Breast epithelium (tissue), 4 donors: ENCODE measurements around the gene PABPC5. TPM values are rescaled to one million over a fixed set of nuclear protein-coding genes. Genes with fewer than 3 reads are reported as not detected.

Experiments
- DNase-seq, 2 donors: peaks; one replicate each; pipeline ENCODE4 v3.0.0-alpha.2; 2019; ENCODE audit warnings: low spot score in 2 of 2
- H3K27ac ChIP-seq, 2 donors: fragments of 200-600 bp; sonication (generic) in 1 of 2; one replicate each; pipeline ENCODE4 v1.5.1; 2016 to 2019; ENCODE audit warnings: mild to moderate bottlenecking in 1 of 2
- H3K27me3 ChIP-seq, 2 donors: fragments of 200-600 bp; sonication (generic) in 1 of 2; one replicate each; pipeline versions ENCODE4 v1.5.1 to v1.6.0; 2017 to 2019; ENCODE audit warnings: control low read depth in 1 of 2, mild to moderate bottlenecking in 1 of 2
- H3K36me3 ChIP-seq: fragments of 200-600 bp; one replicate; pipeline ENCODE4 v1.5.1; 2019
- H3K4me1 ChIP-seq, 2 donors: fragments of 200-600 bp; sonication (generic); one replicate each; pipeline ENCODE4 v1.5.1; 2016 to 2019; ENCODE audit warnings: control low read depth in 1 of 2
- H3K4me3 ChIP-seq, 3 donors: fragments of 200-600 bp; sonication (generic); 1 replicate in 2 of 3; 2 replicates in 1 of 3; pipeline ENCODE4 v1.5.1; 2016 to 2019; ENCODE audit warnings: mild to moderate bottlenecking in 3 of 3, moderate library complexity in 2 of 3
- H3K9me3 ChIP-seq, 2 donors: fragments of 200-600 bp; sonication (generic) in 1 of 2; one replicate each; pipeline ENCODE4 v1.5.1; 2016 to 2019; ENCODE audit warnings: control low read depth in 1 of 2
- CTCF ChIP-seq, 3 donors: fragments of 450-650 bp; IDR thresholded peaks; one replicate each; pipeline ENCODE4 v1.5.1; 2016 to 2017; ENCODE audit warnings: antibody characterized with exemption in 3 of 3, mild to moderate bottlenecking in 3 of 3, moderate library complexity in 3 of 3
- POLR2A ChIP-seq: fragments of 450-650 bp; IDR thresholded peaks from one replicate; pipeline ENCODE4 v1.6.1; 2016; ENCODE audit warnings: antibody characterized with exemption, mild to moderate bottlenecking, moderate library complexity
- POLR2AphosphoS5 ChIP-seq, 3 donors: sonication (generic); formaldehyde crosslinking; IDR thresholded peaks; one replicate each; pipeline ENCODE4 v1.6.1; 2017; ENCODE audit warnings: antibody characterized with exemption in 3 of 3
- intact Hi-C: fragments of 100-400 bp; cut with DNase I; formaldehyde crosslinking; loops from one replicate; pipeline ENCODE4 v1.15.1; 2023; ENCODE audit warnings: low total_unique reads
- total RNA-seq, 3 donors: library from RNA; depleted of rRNA; stranded (reverse); fragments of >200 nt; gene quantifications; one replicate each; pipeline ENCODE4 v1.1.0, GENCODE V29; 2016

The PABPC5 gene
- 1 to 10 TPM; 2.0 to 3.0 (median 2.2) TPM for total RNA-seq

GRCh38 chrX:91434351-91435168 is at the start of gene PABPC5:
Gene PABPC5, plus strand, starts transcription at chrX:91434839. Its CDS starts 739 bp downstream, at chrX:91435578.
- H3K27me3 ChIP-seq = peaks cover 0 to 15% of the 10 kb centered on the region in 2 donors

GRCh38 chrX:91389026-91389425 is 45.6 kb upstream of the PABPC5 start:
- intact Hi-C loops = no loop called here
- no peak overlapping the region for H3K4me3 ChIP-seq
- no peak overlapping the region for H3K27ac ChIP-seq
- no peaks in the 10 kb centered on the region for H3K4me1 ChIP-seq
- DNase-seq = no peak
- TF ChIP-seq POLR2AphosphoS5 (IDR thresholded peaks at IDR 0.05) (no peak), CTCF (IDR thresholded peaks at IDR 0.05) (no peak), POLR2A (no peak)
- H3K36me3 ChIP-seq = no peaks in the 10 kb centered on the region
- no peaks in the 10 kb centered on the region for H3K9me3 ChIP-seq
- H3K27me3 ChIP-seq = peaks cover 0 to 3% of the 10 kb centered on the region in 2 donors

More at GRCh38 chrX:91434351-91435168, at the start of gene PABPC5:
- peak within 1 kb of the TSS; percentile 44 to 62 (median 51) for H3K4me3 ChIP-seq
- no peaks in the 10 kb centered on the region for H3K9me3 ChIP-seq
- peak; percentile 47 to 61 for DNase-seq
- TF ChIP-seq POLR2A (no peak), POLR2AphosphoS5 (IDR thresholded peaks at IDR 0.05) (peak; percentile 60 to 62 (median 61)), CTCF (IDR thresholded peaks at IDR 0.05) (peak in 1 of 3 donors; percentile 20)
- intact Hi-C loops = no loop called here
- no peaks in the 10 kb centered on the region for H3K36me3 ChIP-seq
- H3K4me1 ChIP-seq = no peaks in the 10 kb centered on the region
- peak within 1 kb of the TSS; percentile 62 to 87 for H3K27ac ChIP-seq

GRCh38 chrX:91414713-91415112 is 19.9 kb upstream of the PABPC5 start:
- Histone ChIP-seq H3K27ac (no peak overlapping the region), H3K27me3 (peaks cover 0 to 7% of the 10 kb centered on the region in 2 donors), H3K36me3 (no peaks in the 10 kb centered on the region), H3K4me3 (no peak overlapping the region), H3K4me1 (no peaks in the 10 kb centered on the region), H3K9me3 (peaks cover 0 to 5% of the 10 kb centered on the region in 2 donors)
- DNase-seq = no peak
- intact Hi-C loops = no loop called here
- TF ChIP-seq CTCF (IDR thresholded peaks at IDR 0.05) (peak in 1 of 3 donors; percentile 9), POLR2AphosphoS5 (IDR thresholded peaks at IDR 0.05) (no peak)

GRCh38 chrX:91435395-91435794 is 756 bp downstream of the PABPC5 start:
- intact Hi-C loops = no loop called here
- peak overlapping the region; percentile 62 to 87 for H3K27ac ChIP-seq
- DNase-seq = no peak

More at GRCh38 chrX:91435395-91435794, 756 bp downstream of the PABPC5 start:
- Histone ChIP-seq H3K4me1 (no peaks in the 10 kb centered on the region), H3K9me3 (no peaks in the 10 kb centered on the region), H3K4me3 (peak overlapping the region; percentile 44 to 62 (median 51)), H3K27me3 (peaks cover 0 to 18% of the 10 kb centered on the region in 2 donors), H3K36me3 (no peaks in the 10 kb centered on the region)
- no peak for TF ChIP-seq CTCF (IDR thresholded peaks at IDR 0.05)
- TF ChIP-seq POLR2AphosphoS5 (IDR thresholded peaks at IDR 0.05) = no peak
- TF ChIP-seq POLR2A = no peak
